ENCODE measurements around the gene OSBPL3.

DNA sequence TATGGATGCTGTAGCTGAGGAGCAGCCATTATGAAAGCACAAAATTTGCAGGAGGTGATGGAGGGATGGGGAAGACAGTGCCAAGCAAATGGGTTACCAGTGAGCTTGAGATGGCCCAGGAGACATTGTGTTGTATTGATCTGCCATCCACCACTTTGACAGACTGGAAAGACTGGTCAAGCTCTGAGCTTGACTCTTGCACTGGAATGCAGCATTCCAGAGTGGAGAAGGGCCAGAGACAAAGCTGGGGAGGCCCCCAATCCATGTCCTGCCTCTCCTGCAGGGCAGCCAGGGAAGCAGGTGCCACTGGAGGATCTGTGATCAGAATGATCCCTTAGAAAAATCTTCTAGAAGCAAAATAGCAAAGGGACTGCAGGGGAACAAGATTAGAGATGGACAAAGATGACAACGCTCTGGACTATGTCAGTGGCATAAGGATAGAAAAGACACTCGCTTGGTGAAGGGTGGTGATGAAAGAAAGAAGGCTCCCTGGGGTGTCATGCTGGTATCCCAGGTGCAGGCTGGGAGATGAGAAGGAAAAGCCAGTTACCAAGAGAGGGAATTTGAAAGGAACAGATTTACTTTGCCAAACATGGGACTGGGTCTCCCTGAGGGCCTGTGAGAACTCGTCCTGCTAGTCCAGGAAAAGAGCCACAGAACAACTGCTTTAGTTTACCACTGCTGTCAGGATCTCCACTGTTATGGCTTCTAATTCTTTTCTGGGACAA is 227.7 kb downstream of the OSBPL3 start:
- TF ChIP-seq, protein P1, sequence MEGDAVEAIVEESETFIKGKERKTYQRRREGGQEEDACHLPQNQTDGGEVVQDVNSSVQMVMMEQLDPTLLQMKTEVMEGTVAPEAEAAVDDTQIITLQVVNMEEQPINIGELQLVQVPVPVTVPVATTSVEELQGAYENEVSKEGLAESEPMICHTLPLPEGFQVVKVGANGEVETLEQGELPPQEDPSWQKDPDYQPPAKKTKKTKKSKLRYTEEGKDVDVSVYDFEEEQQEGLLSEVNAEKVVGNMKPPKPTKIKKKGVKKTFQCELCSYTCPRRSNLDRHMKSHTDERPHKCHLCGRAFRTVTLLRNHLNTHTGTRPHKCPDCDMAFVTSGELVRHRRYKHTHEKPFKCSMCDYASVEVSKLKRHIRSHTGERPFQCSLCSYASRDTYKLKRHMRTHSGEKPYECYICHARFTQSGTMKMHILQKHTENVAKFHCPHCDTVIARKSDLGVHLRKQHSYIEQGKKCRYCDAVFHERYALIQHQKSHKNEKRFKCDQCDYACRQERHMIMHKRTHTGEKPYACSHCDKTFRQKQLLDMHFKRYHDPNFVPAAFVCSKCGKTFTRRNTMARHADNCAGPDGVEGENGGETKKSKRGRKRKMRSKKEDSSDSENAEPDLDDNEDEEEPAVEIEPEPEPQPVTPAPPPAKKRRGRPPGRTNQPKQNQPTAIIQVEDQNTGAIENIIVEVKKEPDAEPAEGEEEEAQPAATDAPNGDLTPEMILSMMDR (IDR thresholded peaks at IDR 0.05) = no peak
- TF ChIP-seq POLR2A (IDR thresholded peaks at IDR 0.05) = no peak
